Fibroblast of skin of left biceps (primary cell): ENCODE results near the gene GSC2.
"Not testable (repeated sequence)": the region's sequence is repeated elsewhere in the genome, so short reads cannot be mapped to it uniquely, and the experiment has no call there.

Experiments
- DNase-seq, 2 experiments: peaks; one replicate each; pipeline ENCODE4 v3.0.0-alpha.2; 2013; ENCODE audit warnings: low read depth in 2 of 2

Gene GSC2

DNA sequence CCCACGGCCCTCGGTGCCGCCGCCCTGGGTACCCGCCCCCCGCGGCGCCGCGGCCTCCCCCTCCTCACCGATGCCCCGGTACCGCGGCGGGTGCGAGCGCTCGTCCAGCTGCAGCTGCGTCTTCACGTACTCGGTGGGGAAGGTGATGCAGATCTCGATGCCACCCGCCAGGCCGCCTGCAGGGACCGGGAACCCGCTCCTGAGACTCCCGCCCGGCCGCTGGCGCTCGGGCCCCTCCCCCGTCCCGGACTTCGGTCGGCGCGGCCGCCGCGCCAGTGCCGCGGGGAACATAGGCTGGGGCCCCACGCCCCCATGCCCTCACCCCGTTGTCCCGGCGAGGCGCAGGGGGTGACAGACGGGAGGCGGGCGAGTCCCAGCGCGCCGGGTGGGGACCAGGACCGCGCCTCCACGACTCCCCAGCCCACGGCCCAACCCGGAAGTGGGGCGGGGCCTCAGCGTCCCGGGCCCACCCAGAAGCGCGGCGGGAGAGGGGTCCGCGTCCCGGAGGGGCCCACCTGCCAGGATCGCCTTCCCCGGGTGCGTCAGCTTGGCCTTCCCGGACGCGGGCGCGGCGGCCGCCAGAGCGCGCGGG lies 28.1 kb upstream of the GSC2 start:
- no peak for DNase-seq

- DNase-seq, result no peak
Observed at GRCh38 chr22:19177164-19178064, 27.3 kb upstream of the GSC2 start.

DNA sequence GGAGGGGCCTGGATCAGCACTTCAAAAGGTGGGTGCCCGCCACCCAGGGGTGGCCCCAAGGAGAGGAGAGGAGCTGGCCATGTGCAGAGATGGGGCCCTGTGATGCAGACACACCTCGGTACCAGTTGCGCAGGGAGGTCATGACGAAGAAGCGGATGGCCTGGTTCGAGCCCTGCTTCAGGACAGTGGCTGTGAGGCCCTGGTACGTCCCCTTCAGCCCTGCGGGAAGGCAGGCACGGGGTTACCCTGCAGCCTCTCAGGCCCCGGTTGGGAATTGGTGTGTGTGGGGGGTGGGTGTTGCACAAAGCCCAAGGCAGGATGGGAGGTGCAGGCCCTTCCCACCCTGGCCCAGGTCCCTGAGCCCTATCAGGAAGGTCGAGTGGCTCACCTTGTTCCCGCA lies 26.6 kb upstream of the GSC2 start:
- DNase-seq, result no peak

DNA sequence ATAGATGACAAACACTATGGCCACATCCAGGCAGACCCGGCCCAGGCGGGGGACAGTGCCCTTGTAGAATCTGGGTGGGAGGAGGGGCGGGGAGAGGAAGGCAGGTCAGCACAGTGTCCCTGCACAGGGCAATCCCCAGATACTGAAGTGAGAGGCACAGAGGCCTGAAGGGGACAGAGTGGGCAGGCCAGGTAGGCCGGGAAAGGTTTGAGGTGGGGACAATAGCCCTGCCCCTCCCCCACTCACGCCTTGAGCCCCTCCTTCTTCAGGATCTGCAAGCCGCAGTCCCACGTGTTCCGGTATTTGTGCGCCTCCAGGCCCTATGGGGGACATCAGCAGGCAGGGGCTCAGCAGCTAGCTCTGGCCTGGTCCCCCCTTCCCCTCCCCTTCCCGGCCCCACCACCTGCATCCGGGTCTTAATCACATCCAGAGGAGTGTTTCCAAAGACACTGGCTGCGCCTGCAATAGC lies 26.1 kb upstream of the GSC2 start:
- no peak for DNase-seq

- DNase-seq, result no peak
Observed at GRCh38 chr22:19175602-19176174, 25.6 kb upstream of the GSC2 start.

DNA sequence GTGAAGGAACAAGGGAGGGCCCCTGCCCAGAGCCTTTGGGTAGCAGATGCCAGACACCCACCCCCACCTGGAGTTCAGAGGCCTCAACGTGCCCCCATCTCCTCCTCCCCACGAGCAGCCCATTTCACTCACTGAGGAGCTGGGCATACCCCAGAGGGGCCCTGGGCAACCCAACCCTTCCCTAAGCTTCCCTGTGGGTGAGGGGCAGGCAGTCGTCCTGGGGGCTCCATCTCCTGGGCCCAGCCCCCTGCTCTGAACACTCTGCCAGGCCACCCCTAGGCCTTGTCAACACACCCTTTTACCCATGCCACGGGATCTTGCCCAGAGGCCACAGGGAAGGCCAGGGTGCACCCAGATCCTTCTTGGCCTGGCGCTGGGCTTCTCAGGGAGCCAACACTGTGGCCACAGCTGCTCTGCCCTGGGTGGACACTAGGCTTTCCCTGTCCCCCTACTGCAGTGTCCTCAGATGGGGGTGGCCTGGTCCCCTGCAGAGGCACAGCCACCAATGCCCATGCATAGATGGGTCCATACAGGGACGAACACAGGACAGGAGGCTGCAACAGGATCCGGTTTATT lies 25.0 kb upstream of the GSC2 start:
- no peak for DNase-seq

GRCh38 chr22:19174106-19175025 lies 24.3 kb upstream of the GSC2 start:
- no peak for DNase-seq

DNA sequence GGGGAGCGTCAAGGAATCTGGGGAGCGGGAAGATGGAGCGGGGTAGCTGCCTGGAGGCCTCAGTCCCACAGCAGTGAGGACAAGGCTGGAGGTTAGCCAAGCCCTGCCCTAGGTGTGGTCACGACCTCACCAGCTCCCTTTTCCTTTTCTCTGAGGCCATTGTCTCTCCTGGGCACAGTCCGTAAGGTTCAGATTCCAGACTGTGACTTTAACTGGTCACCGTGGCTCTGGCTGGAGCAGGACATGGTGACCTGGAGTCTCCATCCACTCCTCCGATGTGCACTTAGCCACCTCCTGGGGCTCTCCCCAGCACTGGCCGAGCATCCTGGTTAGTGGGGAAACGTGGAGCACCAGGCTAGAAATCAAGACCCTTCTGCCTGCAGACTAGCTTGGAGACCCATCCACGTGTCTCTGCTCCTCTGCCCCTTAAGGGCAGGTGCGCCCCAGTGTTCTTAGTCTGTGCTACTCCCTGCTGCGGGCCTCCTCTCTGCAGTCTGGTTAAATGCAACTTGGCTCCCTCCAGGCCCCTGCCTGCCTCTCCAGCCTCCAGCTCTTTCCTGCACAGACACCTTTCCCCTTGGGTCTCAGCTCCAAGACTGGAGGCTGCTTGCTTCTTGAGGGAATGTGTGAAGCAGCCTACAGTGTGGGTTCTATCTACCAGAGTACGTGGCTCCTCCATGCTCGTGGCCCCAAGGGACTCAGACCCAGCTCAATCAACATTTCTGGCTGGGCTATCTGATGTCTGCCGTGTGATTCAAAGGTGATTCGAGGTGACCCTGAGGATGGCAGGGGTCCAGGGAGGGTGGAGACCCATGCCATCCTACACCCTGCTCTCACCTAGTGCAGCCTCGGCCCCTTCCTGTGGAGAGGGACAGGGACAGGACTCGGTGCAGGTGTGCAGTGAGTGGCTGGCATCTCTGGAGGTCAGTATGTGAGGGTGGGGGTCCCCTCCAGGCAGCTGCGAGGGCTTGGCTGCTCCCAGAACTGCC lies 23.2 kb upstream of the GSC2 start:
- no peak for DNase-seq

DNA sequence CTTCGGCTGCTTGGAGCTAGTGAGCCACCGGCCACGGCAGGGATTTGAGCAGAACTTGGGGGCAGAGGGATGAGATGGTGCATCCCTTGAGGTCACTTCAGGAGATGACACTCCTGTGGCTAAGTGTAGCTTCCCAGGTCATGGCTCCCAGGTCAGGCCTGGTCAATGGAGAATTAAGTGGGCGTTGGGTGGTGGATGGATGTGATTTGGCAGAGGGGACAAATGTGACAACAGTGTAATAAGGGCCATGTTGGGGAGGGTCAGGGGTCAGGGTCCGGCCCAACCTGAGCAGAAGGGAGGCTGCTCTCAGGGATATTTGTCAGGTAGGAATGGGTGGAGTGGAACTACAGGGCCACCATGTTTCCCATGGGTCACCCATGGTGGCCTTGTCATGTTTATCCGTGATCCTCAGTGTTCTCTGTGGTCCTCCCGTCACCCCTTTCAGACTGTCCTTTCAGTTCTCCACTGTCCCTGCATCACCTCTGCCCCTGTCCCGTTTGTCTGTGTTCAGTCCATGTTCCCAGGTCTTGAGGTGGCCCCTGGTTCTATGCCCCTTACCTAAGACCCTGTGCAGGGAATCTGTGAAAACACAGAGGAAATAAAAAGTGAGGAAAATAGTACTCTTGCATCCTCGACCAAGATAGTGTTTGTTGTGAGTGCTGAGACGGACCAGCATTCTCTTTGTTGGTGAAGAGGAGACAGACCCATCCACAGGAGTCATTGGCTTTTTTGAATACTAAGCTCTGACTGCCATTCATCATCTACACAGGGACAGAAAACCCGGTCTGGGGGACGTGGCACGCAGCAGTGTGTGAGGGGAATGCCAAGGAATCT lies 22.3 kb upstream of the GSC2 start:
- no peak for DNase-seq

- no peak for DNase-seq
Observed at GRCh38 chr22:19169947-19170318, 19.8 kb upstream of the GSC2 start.

DNA sequence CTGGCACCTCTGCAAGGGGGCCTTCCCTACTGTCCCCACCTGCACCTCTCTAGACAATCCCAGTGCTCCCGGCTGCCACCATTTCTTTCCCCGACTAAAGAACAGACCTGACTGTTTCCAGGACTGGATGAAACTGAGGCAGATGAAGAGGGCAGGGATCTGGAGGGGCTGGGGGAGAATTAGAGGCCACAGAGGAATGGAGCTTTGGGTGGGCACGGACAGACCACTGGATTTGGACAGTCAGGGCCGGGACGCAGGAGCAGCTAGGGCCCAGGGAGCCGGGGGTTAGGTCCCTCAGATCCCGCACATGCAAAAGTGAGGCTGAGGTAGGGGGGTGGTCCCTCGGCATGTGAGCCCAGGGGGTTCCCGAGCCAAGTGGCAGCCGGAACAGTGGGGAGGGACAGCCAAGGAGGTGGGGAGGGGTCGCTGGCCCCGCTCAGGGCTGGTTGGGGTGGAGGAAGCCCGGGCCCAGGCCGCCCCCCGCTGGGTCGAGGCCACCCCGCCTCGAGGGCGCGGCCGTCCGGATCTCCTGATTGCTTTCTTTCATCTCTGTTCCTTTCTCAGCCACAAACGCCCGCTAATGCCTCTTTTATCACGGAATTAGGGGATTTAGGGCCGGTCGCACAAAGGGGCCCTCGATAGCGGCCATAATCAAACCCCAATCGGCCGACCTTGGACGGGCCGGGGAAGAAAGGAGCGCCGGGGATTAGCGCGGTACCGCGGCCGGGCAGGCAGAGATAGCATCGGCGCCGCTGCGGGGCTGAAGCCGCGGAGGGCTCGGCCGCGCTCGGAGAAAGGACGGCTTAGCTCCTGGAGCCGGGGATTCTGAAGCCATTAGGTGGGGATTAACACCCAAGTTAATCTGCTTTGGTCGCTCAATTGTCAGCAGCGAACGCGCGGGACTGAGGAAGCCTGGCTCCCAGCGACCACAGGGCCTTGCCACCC lies 19.2 kb upstream of the GSC2 start:
- DNase-seq, result no peak

GRCh38 chr22:19168088-19168890 lies 18.2 kb upstream of the GSC2 start:
- DNase-seq, result no peak

DNA sequence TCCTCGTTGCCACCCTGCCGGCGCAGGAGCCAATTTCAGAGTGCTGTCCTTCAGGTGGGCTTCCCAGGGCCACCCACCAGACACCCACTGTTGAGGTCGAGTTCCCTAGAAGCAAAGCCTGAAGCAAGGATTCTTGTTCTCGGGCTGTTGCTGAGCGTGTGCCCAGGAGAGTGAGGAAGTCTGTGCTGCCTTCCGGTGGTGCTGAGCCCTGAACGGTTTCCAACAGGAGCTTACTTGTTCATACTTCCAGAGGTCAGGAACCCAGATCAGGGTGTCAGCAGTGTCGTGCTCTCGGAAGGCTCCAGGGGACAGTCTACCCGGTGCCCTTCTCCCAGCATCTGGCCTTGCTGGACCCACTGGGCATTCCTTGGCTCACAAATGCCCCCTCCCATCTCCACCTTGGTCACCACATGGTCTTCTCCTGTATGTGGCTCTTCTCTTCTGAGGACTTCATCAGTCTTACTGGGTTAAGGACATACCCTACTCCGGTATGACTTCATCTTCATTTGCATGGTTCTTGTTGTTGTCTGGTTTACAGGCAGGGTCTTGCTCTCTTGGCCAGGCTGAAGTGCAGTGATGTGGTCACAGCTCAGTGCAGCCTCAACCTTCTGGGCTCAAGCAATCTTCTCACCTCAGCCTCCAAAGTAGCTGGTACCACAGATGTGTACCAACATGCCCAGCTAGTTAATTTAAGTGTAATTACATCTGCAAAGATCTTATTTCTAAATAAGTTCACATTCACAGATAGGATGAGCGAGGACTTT lies 17.2 kb upstream of the GSC2 start:
- no peak for DNase-seq

- DNase-seq, result no peak
Observed at GRCh38 chr22:19166421-19166820, 16.3 kb upstream of the GSC2 start.

GRCh38 chr22:19164425-19164824 lies 14.3 kb upstream of the GSC2 start:
- DNase-seq, result no peak

DNA sequence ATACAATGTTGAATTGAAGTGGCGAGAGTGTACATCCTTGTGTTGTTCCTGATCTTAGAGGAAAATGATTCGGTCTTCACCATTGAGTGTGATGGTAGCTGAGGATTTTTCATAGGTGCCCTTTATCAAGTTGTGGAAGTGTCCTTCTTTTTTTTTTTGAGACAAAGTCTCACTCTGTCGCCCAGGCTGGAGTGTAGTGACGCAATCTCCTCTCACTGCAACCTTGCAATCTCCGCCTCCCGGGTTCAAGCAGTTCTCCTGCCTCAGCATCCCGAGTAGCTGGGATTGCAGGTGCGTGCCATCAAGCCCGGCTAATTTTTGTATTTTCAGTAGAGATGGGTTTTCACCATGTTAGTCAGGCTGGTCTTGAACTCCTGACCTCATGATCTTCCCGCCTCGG lies 8.6 kb upstream of the GSC2 start:
- DNase-seq, result not testable (repeated sequence)

GRCh38 chr22:19156109-19156508 lies 6.0 kb upstream of the GSC2 start:
- not testable (repeated sequence) for DNase-seq
